ENCODE data around the gene GFPT2.

GFPT2 gene

DNA sequence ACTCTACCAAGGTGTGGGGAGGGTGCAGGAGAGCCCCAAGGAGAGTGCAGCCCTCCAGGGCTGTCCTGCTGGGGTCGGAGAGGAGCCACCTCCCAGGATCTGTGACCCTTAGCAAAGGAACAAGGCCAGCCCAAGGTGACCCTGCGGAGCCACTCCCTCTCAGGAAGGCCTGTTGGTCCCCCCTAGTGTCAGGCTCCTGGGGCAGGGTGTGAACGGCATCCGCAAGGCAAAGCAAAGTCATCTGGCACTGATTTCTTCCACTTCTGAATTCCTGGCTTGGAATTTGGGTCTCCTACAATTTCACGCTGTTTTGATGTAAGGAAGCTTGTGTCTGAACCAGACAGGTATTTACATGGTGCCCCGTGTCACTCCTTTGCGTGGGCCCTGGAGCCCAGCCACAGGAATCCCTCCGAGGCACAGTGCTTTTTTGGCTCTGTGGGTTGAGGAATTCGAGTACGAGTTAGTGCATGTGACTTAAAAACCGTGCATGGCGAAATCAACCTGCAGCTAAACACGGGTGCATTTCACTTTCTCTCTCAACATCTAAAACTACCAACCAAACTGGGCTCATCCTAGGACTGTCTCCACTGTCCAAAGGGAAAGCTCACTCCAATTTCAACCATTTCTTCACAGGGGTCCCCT lies 24.5 kb upstream of the GFPT2 start:
- Histone ChIP-seq H3K9me3 (ENCODE audit: insufficient read depth, low read length, severe bottlenecking) (no peaks in the 10 kb centered on the region), H2AFZ (ENCODE audit: low read depth, low read length) (no peak overlapping the region), H3K4me2 (ENCODE audit: insufficient read depth, low read length) (no peak overlapping the region), H4K20me1 (ENCODE audit: insufficient read depth, low read length) (no peaks in the 10 kb centered on the region), H3K27ac (ENCODE audit: low read length) (no peak overlapping the region), H3K27me3 (ENCODE audit: insufficient read depth, low read length, poor library complexity) (peaks cover 4% of the 10 kb centered on the region), H3K4me1 (ENCODE audit: insufficient read depth, low read length) (no peaks in the 10 kb centered on the region), H3K9ac (ENCODE audit: low read depth, low read length) (no peak overlapping the region), H3K36me3 (ENCODE audit: insufficient read depth, low read length) (no peaks in the 10 kb centered on the region), H3K4me3 (ENCODE audit: low read depth in 1 of 2, low read length in 2 of 2) (no peak overlapping the region), H3K79me2 (ENCODE audit: insufficient read depth, low read length) (no peaks in the 10 kb centered on the region)
- TF ChIP-seq, protein P1, sequence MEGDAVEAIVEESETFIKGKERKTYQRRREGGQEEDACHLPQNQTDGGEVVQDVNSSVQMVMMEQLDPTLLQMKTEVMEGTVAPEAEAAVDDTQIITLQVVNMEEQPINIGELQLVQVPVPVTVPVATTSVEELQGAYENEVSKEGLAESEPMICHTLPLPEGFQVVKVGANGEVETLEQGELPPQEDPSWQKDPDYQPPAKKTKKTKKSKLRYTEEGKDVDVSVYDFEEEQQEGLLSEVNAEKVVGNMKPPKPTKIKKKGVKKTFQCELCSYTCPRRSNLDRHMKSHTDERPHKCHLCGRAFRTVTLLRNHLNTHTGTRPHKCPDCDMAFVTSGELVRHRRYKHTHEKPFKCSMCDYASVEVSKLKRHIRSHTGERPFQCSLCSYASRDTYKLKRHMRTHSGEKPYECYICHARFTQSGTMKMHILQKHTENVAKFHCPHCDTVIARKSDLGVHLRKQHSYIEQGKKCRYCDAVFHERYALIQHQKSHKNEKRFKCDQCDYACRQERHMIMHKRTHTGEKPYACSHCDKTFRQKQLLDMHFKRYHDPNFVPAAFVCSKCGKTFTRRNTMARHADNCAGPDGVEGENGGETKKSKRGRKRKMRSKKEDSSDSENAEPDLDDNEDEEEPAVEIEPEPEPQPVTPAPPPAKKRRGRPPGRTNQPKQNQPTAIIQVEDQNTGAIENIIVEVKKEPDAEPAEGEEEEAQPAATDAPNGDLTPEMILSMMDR (IDR thresholded peaks at IDR 0.05; ENCODE audit: borderline replicate concordance, extremely low read depth, low read length, poor library complexity, severe bottlenecking) = no peak
- no peak for TF ChIP-seq EZH2 (IDR thresholded peaks at IDR 0.05; ENCODE audit: borderline replicate concordance, low read depth, low read length, severe bottlenecking)
- ATAC-seq (ENCODE audit: insufficient read depth, low read depth) = no peak
- no peak for DNase-seq

DNA sequence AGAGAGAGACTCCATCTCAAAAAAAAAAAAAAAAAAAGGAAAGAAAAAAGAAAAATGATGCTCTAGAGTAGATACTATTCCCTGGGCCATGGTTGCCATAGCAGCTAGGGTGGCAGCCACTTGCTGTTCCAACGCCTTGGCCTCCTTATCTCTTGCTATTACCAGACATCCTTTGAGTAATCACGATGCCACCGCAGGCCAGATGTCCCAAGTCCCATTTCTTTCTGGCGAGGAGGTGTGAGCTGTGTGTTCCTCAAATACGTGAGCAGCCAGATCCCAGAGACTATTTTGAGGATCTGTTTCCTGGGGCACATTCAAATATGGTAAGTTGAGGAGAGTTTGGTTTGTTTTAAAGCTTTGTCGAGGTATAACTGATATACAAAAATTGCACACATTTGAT lies 23.4 kb upstream of the GFPT2 start:
- no peaks in the 10 kb centered on the region for H4K20me1 ChIP-seq (ENCODE audit: insufficient read depth, low read length)
- TF ChIP-seq, protein P1 (IDR thresholded peaks at IDR 0.05; ENCODE audit: borderline replicate concordance, extremely low read depth, low read length, poor library complexity, severe bottlenecking) = no peak
- TF ChIP-seq EZH2 (IDR thresholded peaks at IDR 0.05; ENCODE audit: borderline replicate concordance, low read depth, low read length, severe bottlenecking) = no peak
- DNase-seq (no peak), ATAC-seq (ENCODE audit: insufficient read depth, low read depth) (no peak)
- H3K4me2 ChIP-seq (ENCODE audit: insufficient read depth, low read length) = no peak overlapping the region
- H3K4me3 ChIP-seq (ENCODE audit: low read depth in 1 of 2, low read length in 2 of 2) = no peak overlapping the region
- no peaks in the 10 kb centered on the region for H3K36me3 ChIP-seq (ENCODE audit: insufficient read depth, low read length)
- peaks cover 4% of the 10 kb centered on the region for H3K27me3 ChIP-seq (ENCODE audit: insufficient read depth, low read length, poor library complexity)
- H3K79me2 ChIP-seq (ENCODE audit: insufficient read depth, low read length) = no peaks in the 10 kb centered on the region
- H3K4me1 ChIP-seq (ENCODE audit: insufficient read depth, low read length) = no peaks in the 10 kb centered on the region
- H3K9me3 ChIP-seq (ENCODE audit: insufficient read depth, low read length, severe bottlenecking) = no peaks in the 10 kb centered on the region
- H3K27ac ChIP-seq (ENCODE audit: low read length) = no peak overlapping the region
- no peak overlapping the region for H2AFZ ChIP-seq (ENCODE audit: low read depth, low read length)
- H3K9ac ChIP-seq (ENCODE audit: low read depth, low read length) = no peak overlapping the region

DNA sequence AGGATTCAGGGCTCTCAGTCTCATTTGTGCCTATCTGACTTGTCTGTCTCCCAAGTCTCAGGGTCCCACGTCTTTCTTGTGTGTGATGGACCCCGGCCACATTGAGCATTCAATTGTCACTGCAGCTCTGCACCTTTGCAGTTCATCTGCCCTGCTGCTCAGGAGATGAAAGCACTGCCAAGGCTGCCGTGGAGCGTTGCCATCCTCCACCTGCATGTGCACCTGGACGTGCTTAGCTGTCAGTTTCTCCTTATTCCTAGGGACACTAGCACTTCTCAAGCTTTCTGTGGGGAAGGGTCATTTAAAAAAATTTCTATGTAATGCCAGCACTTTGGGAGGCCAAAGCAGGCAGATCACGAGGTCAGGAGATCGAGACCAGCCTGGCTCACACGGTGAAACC lies 22.8 kb upstream of the GFPT2 start:
- H4K20me1 ChIP-seq (ENCODE audit: insufficient read depth, low read length) = no peaks in the 10 kb centered on the region
- H3K4me1 ChIP-seq (ENCODE audit: insufficient read depth, low read length) = no peaks in the 10 kb centered on the region
- H3K79me2 ChIP-seq (ENCODE audit: insufficient read depth, low read length) = no peaks in the 10 kb centered on the region
- peaks cover 4% of the 10 kb centered on the region for H3K27me3 ChIP-seq (ENCODE audit: insufficient read depth, low read length, poor library complexity)
- no peak for TF ChIP-seq EZH2 (IDR thresholded peaks at IDR 0.05; ENCODE audit: borderline replicate concordance, low read depth, low read length, severe bottlenecking)
- TF ChIP-seq, protein P1 (IDR thresholded peaks at IDR 0.05; ENCODE audit: borderline replicate concordance, extremely low read depth, low read length, poor library complexity, severe bottlenecking) = no peak
- H3K4me2 ChIP-seq (ENCODE audit: insufficient read depth, low read length) = no peak overlapping the region
- no peaks in the 10 kb centered on the region for H3K9me3 ChIP-seq (ENCODE audit: insufficient read depth, low read length, severe bottlenecking)
- no peak overlapping the region for H3K27ac ChIP-seq (ENCODE audit: low read length)
- no peak overlapping the region for H2AFZ ChIP-seq (ENCODE audit: low read depth, low read length)
- no peaks in the 10 kb centered on the region for H3K36me3 ChIP-seq (ENCODE audit: insufficient read depth, low read length)
- no peak overlapping the region for H3K4me3 ChIP-seq (ENCODE audit: low read depth in 1 of 2, low read length in 2 of 2)
- no peak for DNase-seq
- ATAC-seq (ENCODE audit: insufficient read depth, low read depth) = no peak
- H3K9ac ChIP-seq (ENCODE audit: low read depth, low read length) = no peak overlapping the region

Measured in DND-41 (cell line).